Stimulated activated naive CD8-positive, alpha-beta T cell treated with anti-CD3 and anti-CD28 coated beads, Interleukin-15, Interleukin-2, amounts not matched to agents 100 ng/mL and 50 ng/mL, for 24 hours (primary cell): ENCODE results near the gene EMC6.
A peak's percentile ranks its signal among the peaks of the same experiment; 100 is the strongest.

Experiments
- H3K27ac Mint-ChIP-seq: one replicate; pipeline ENCODE4 v1.8.0; 2021; ENCODE audit warnings: mild to moderate bottlenecking, mixed read lengths
- H3K27me3 Mint-ChIP-seq: one replicate; pipeline ENCODE4 v1.8.0; 2021; ENCODE audit warnings: mixed read lengths
- H3K36me3 Mint-ChIP-seq: one replicate; pipeline ENCODE4 v1.8.0; 2021; ENCODE audit warnings: low read depth, mixed read lengths
- H3K4me1 Mint-ChIP-seq: one replicate; pipeline ENCODE4 v1.8.0; 2021; ENCODE audit warnings: low read depth, mixed read lengths
- H3K4me3 Mint-ChIP-seq: one replicate; pipeline ENCODE4 v1.8.0; 2021; ENCODE audit warnings: mild to moderate bottlenecking, mixed read lengths
- H3K9me3 Mint-ChIP-seq: one replicate; pipeline ENCODE4 v1.8.0; 2021; ENCODE audit warnings: mixed read lengths

Gene EMC6

DNA sequence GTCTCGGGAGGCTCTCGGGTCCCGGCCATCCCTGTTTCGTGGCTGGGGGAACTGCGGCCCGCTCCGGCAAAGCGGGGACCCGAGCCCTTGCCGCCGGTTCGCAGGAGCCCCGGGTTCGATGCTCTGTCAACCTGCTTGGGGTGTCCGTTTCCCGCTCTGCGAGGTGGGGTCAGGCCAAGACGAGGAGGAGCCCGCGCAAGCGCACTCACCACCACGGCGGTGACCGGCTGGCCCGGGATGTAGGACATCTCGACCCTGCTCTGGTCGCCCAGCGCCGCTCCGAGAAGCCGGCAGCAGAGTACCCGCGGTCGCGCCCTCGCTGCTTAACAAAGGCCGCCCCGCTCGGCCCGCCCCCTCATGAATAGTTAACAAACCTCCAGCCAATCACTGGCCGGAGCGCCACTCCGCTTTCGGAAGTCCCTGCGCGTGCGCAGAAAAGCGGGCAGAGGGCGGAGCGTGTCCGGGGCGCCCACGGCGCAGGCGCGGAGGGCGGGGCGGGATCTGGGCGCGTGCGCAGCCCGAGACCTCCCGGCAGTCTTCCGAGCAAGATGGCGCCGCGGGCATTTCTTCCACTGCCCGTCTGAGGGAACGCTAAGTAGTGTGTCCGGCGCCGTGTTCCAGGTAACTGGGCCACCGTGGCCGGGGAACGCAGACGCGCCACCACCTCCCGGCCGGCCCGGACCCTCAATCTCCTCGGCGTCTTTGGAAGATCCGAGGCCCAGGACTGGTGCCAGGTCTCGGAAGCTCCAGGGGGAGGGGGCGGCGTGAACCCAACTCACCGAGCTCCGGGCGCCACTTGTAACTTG, at the start of gene EMC6, which contains the start of gene TAX1BP3:
Gene EMC6, plus strand, starts transcription at position 534 of the 806 bp plus-strand sequence. CDS start 335 bp downstream, outside the sequence.
Gene TAX1BP3, minus strand, starts transcription at position 300 of the 806 bp plus-strand sequence. Its CDS starts 52 bp downstream, at position 248.
- H3K4me1 Mint-ChIP-seq, result peaks cover 25% of the 10 kb centered on the region
- no peaks in the 10 kb centered on the region for H3K27me3 Mint-ChIP-seq
- peak within 1 kb of the TSS; percentile 94 for H3K27ac Mint-ChIP-seq
- peak within 1 kb of the TSS; percentile 94 for H3K4me3 Mint-ChIP-seq
- peaks cover 14% of the 10 kb centered on the region for H3K36me3 Mint-ChIP-seq
- H3K9me3 Mint-ChIP-seq, result no peaks in the 10 kb centered on the region

DNA sequence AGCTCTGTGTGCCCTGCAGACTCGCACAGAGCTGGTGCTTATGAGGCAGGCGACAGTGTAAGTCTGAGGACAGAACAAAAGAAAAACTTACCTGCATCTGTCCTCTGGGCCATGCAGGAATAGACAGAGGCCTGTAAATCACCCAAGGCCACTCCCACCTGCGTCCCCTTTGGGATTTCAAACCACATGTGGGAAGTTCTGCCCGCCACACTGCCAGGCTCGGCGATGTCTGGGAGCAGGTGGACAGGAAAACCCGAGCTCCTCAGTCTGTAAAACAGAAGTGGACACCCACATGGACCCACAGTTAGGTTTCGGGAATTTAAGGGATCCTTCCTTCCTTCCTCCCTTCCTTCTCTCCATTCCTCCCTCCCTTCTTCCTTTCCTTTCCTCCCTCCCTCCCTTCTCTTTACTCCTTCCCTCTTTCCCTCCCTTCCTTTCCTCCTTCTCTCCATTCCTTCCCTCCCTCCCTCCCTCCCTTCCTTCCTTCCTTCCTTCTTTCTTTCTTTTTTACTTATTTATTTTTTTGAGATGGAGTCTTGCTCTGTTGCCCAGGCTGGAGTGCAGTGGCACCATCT, 47.4 kb upstream of the EMC6 start:
- H3K27ac Mint-ChIP-seq, result no peak overlapping the region
- no peaks in the 10 kb centered on the region for H3K27me3 Mint-ChIP-seq
- peaks cover 7% of the 10 kb centered on the region for H3K9me3 Mint-ChIP-seq
- H3K4me1 Mint-ChIP-seq, result no peaks in the 10 kb centered on the region
- no peak overlapping the region for H3K4me3 Mint-ChIP-seq
- peaks cover 55% of the 10 kb centered on the region for H3K36me3 Mint-ChIP-seq

DNA sequence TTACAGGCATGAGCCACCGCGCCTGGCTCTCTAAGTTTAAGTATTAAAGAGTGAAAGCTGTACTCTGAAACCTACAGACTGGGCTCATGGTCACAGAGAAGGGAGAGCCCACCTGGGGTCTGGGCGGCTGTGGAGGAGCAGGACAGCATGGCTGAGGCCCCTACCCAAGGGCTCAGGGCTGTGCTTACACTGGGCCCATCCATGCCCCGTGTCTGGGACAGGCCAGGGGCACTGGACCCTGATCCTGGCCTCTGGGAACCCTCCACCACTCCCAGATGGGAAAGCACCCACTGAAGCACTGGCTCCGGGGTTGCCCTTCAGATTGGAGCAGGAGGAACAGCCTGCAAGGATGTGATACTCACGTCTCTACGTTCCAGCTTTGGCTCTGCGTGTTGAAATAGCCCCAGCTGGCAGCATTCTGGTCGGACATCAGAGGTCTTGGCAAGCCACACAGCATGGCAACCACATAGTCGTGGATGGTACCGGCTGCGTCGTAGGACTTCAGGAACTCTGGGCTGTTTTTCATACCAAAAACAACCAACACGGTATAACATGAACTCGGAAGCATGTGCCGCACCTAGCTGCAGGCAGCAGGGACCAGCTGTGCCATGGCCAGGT, 45.5 kb upstream of the EMC6 start:
- Mint-ChIP-seq H3K36me3 (peaks cover 47% of the 10 kb centered on the region), H3K4me1 (no peaks in the 10 kb centered on the region), H3K27ac (no peak overlapping the region), H3K27me3 (no peaks in the 10 kb centered on the region), H3K9me3 (peaks cover 3% of the 10 kb centered on the region), H3K4me3 (no peak overlapping the region)

DNA sequence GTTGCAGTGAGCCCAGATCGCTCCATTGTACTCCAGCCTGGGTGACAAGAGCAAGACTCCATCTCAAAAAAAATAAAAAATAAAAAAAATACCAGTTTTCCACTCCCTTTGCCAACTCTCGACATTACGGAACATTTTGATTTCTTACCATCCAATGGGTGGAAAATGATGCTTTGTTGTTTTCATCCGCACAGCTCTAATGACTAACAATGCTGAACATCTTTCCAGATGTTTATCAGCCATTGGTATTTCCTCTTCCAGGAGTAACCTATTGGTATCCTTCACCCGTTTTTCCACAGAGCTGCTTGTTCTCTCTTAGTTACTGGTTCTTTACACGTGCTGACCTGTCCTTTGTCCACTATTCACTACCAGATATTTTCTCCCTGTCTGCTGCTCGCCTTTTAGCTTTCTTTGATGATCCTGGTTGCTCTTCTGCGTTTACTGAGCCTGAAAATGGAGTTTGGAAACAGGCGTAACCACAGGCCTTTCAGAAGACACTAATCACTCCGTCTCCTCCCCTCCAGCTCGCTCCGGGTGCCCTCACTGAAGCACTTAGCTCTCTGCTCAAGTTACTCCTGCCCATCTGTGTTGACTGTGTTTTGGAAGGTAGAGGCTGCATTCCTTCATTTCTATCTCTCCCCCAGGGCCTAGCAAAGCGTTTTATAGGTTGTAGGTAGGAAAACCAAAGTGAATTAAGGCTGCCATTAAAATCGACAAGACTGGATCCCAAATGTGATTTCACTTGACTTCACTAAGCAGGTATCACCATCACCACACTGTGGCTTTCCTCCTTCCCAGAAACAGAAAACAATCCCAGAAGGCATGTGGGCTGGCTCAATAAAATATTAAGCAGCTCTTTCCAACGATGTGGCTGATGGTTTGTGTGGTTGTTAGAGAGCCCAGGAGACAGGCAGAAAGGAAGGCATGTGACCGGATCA, 41.5 kb upstream of the EMC6 start:
- Mint-ChIP-seq H3K27ac (no peak overlapping the region), H3K36me3 (peaks cover 38% of the 10 kb centered on the region), H3K9me3 (no peaks in the 10 kb centered on the region), H3K4me3 (no peak overlapping the region), H3K27me3 (no peaks in the 10 kb centered on the region), H3K4me1 (no peaks in the 10 kb centered on the region)

DNA sequence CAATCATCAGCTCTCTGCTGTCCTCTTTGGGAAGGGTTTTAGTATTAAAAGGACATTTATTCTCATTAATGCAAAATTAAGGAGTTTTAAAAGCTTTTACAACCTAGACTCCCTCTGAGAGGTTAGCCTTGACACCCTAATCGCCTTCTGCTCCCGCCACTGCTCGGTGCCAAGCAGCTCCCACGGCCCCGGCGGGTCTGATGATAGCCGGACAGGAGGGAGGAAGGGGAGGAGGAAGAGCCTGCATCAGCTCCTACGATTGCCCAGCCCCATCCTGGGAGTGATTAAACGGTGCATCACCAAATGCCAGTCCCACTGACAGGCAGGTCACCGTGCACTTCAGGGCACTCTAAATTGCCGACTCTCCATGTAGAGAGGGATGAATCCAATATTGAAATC, 40.8 kb upstream of the EMC6 start:
- Mint-ChIP-seq H3K27me3 (no peaks in the 10 kb centered on the region), H3K9me3 (no peaks in the 10 kb centered on the region), H3K27ac (no peak overlapping the region), H3K4me3 (no peak overlapping the region), H3K4me1 (no peaks in the 10 kb centered on the region), H3K36me3 (peaks cover 44% of the 10 kb centered on the region)

DNA sequence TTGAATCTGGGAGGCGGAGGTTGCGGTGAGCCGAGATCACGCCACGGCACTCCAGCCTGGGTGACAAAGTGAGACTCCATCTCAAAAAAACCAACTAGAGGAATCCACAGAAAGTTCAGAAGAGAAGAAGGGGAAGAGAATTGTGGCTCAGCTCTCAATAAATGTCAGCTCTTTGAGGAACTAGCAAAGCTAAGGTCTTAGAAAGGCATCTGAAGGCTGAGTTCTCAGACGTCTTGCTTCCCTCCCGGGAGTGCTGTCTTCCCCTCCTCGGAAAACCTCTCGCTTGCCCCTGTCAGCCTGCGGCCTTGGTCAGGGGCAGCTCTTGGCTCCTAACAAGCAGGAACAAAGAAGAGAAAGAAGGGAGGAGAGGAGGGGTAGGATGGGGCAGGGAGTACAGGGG, 37.8 kb upstream of the EMC6 start:
- no peak overlapping the region for H3K27ac Mint-ChIP-seq

DNA sequence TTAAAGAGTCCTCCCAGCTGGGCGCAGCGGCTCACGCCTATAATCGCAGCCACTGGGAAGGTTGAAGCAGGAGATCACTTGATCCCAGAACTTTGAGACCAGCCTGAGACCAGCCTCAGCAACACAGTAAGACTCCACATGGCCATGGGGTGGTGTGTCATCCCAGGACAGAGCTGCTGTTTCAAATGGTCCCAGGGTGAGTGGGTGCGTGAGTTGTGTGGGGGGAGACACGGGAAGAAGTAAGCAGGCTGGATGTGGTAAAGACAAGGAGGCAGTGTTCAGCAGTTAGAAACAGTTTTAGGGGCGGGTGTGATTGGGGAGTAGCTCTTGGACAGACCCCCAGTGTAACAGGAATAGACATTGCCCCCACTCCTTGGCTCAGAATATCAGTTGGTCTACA, 36.3 kb upstream of the EMC6 start:
- no peaks in the 10 kb centered on the region for H3K27me3 Mint-ChIP-seq
- peaks cover 18% of the 10 kb centered on the region for H3K4me1 Mint-ChIP-seq
- H3K9me3 Mint-ChIP-seq, result no peaks in the 10 kb centered on the region
- peaks cover 27% of the 10 kb centered on the region for H3K36me3 Mint-ChIP-seq
- no peak overlapping the region for H3K27ac Mint-ChIP-seq
- no peak overlapping the region for H3K4me3 Mint-ChIP-seq

More for the DNA sequence above, 37.8 kb upstream of the EMC6 start:
- H3K4me3 Mint-ChIP-seq, result no peak overlapping the region
- no peaks in the 10 kb centered on the region for H3K27me3 Mint-ChIP-seq
- peaks cover 37% of the 10 kb centered on the region for H3K36me3 Mint-ChIP-seq
- peaks cover 15% of the 10 kb centered on the region for H3K4me1 Mint-ChIP-seq
- no peaks in the 10 kb centered on the region for H3K9me3 Mint-ChIP-seq

DNA sequence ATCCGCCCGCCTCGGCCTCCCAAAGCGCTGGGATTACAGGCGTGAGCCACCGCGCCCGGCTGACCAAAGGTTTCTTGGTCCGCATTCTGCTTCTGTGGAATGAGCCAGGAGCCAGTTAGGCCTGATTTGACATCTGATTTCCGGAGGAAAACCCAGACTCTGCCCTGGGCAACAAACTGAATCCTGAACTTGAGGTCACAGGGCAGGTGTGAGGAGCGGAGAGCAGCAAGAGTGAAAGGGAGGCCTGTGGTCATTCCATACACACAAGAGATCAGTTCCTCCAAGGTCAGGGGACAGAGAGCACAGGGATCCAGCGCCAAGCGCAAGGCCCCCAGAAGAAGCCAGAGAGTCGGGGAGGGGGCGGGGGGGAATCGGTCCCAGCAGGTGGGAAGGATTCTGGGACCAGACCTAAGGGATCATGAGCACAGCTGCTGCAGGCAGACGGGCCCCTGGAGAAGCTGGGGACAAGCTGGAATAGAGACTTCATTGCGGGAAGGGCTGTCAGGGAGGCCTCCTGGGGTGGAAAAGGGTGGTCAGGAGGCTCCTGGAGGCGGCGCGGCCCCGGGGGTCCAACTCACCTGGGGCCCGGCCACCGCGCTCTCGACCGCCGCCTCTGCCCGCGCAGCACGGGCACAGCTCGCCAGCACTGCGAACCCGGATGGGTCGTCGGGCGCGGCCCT, 33.0 kb upstream of the EMC6 start:
- Mint-ChIP-seq H3K36me3 (peaks cover 21% of the 10 kb centered on the region), H3K27ac (no peak overlapping the region), H3K9me3 (no peaks in the 10 kb centered on the region), H3K4me3 (peak overlapping the region; percentile 89), H3K27me3 (no peaks in the 10 kb centered on the region), H3K4me1 (peaks cover 46% of the 10 kb centered on the region)

GRCh38 chr17:3636154-3636907, 32.3 kb upstream of the EMC6 start, which contains the start of the genes CTNS and SHPK:
Gene CTNS (plus strand): TSS chr17:3636760. CDS start chr17:3640207, 3,447 bp downstream.
Gene SHPK (minus strand): TSS chr17:3636250. CDS start chr17:3636219, 31 bp downstream.
- H3K4me1 Mint-ChIP-seq, result peaks cover 51% of the 10 kb centered on the region
- H3K9me3 Mint-ChIP-seq, result no peaks in the 10 kb centered on the region
- peak within 1 kb of the TSS; percentile 89 for H3K4me3 Mint-ChIP-seq
- peaks cover 21% of the 10 kb centered on the region for H3K36me3 Mint-ChIP-seq
- H3K27me3 Mint-ChIP-seq, result no peaks in the 10 kb centered on the region
- H3K27ac Mint-ChIP-seq, result peak within 1 kb of the TSS; percentile 96

- no peak overlapping the region for H3K27ac Mint-ChIP-seq
- H3K36me3 Mint-ChIP-seq, result peaks cover 21% of the 10 kb centered on the region
- H3K9me3 Mint-ChIP-seq, result no peaks in the 10 kb centered on the region
- H3K4me1 Mint-ChIP-seq, result peaks cover 51% of the 10 kb centered on the region
- no peaks in the 10 kb centered on the region for H3K27me3 Mint-ChIP-seq
- peak overlapping the region; percentile 89 for H3K4me3 Mint-ChIP-seq
Observed at GRCh38 chr17:3636908-3637373, 31.7 kb upstream of the EMC6 start.

DNA sequence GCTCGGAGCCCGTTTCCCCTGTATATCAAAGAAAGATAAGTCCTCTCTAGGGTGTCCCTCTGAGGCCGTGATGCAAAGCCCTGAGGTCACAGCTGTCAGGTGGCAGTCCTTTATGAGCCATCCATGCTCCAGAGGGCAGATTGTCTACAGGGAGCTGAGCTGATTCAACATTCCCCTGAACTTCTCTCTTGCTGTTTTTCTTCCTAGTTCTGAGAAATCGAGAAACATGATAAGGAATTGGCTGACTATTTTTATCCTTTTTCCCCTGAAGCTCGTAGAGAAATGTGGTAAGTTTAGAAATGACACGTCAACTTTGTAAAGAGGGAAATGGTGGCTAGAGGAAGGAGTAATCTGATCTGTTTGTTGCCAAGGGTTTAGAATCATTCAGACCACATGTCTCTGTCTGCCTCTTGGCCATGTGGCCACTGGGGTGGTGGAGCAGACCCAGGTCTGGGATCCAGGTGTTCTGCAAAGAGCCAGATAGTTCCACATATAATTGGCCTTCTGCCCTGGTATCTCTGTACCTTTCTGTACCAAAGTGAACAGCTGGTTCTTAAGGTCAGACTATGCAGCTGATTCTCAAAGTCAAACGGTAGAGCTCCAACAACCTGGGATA, 28.5 kb upstream of the EMC6 start:
- Mint-ChIP-seq H3K4me1 (peaks cover 53% of the 10 kb centered on the region), H3K9me3 (no peaks in the 10 kb centered on the region), H3K36me3 (peaks cover 17% of the 10 kb centered on the region), H3K4me3 (peak overlapping the region; percentile 63), H3K27me3 (no peaks in the 10 kb centered on the region), H3K27ac (peak overlapping the region; percentile 84)

DNA sequence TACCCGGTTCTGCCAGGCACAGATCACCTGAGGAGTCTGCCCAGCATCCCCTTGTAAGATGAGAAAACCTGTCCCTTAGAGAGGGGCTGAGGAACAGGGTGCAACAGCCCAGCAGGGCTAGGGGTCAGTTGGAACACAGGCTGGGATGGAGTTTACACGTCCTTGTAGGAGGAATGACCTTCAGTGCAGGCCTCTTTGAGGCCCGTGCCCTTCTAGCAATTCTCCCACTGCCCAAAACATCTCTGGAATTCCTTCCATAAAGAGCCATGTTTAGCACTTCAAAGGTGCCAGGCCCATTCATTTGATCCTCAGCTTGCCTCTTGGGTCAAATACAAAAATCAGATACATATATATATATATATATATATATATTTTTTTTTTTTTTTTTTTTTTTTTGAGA, 27.6 kb upstream of the EMC6 start:
- H3K36me3 Mint-ChIP-seq, result peaks cover 17% of the 10 kb centered on the region
- H3K27me3 Mint-ChIP-seq, result no peaks in the 10 kb centered on the region
- no peaks in the 10 kb centered on the region for H3K9me3 Mint-ChIP-seq
- H3K27ac Mint-ChIP-seq, result peak overlapping the region; percentile 45
- H3K4me1 Mint-ChIP-seq, result peaks cover 54% of the 10 kb centered on the region
- H3K4me3 Mint-ChIP-seq, result no peak overlapping the region
